CD4-positive, alpha-beta T cell (primary cell): ENCODE measurements around the gene GRHPR. TPM values are rescaled to one million over a fixed set of nuclear protein-coding genes. Genes with fewer than 3 reads are reported as not detected.

Experiments
- ATAC-seq: fragments of 200-7000 bp; cut with Tn5 transposase; one replicate; pipeline ENCODE4 v1.10.0; 2022; ENCODE audit warnings: mild to moderate bottlenecking; ENCODE audit not compliant: poor library complexity
- CTCF ChIA-PET: fragments of 350-600 bp; sonication (Branson Sonifier 250); formaldehyde crosslinking; loops from one replicate; lab custom pipeline; 2021; ENCODE audit warnings: antibody characterized with exemption, inconsistent platforms; lab: Charles Lee
- POLR2A ChIA-PET: fragments of 350-600 bp; sonication (Branson Sonifier 250); formaldehyde crosslinking; loops from one replicate; lab custom pipeline; 2021; ENCODE audit warnings: antibody characterized with exemption, inconsistent platforms; lab: Charles Lee
- DNase-seq, 14 experiments: peaks; one replicate each; pipeline ENCODE4 v3.0.0-alpha.2; 2013 to 2020; ENCODE audit warnings: mixed read lengths in 2 of 14
- H3K27ac ChIP-seq, 2 donors: one replicate each; pipeline versions ENCODE4 v1.5.1 to v1.7.0; 2013; ENCODE audit warnings: low read length in 2 of 2, low read depth in 1 of 2, mild to moderate bottlenecking in 1 of 2
- H3K27me3 ChIP-seq, 2 experiments: 1 replicate in 1 of 2; 2 replicates in 1 of 2; pipeline versions ENCODE4 v1.6.1 to v1.7.0; 2013; ENCODE audit warnings: low read length in 2 of 2, control low read depth in 1 of 2, mild to moderate bottlenecking in 1 of 2, moderate library complexity in 1 of 2; ENCODE audit not compliant: insufficient read depth in 2 of 2, control insufficient read depth in 1 of 2
- H3K36me3 ChIP-seq: one replicate; pipeline ENCODE4 v1.6.1; 2013; ENCODE audit warnings: low read length, control low read depth; ENCODE audit not compliant: insufficient read depth
- H3K4me1 ChIP-seq: one replicate; pipeline ENCODE4 v1.6.1; 2013; ENCODE audit warnings: low read length, control low read depth; ENCODE audit not compliant: insufficient read depth
- H3K4me3 ChIP-seq: one replicate; pipeline ENCODE4 v1.5.1; 2013; ENCODE audit warnings: mild to moderate bottlenecking, low read length, moderate library complexity
- H3K9me3 ChIP-seq, 2 experiments: 1 replicate in 1 of 2; 2 replicates in 1 of 2; pipeline versions ENCODE4 v1.6.1 to v1.7.0; 2013; ENCODE audit warnings: low read length in 2 of 2, mild to moderate bottlenecking in 2 of 2, control low read depth in 1 of 2, moderate library complexity in 1 of 2; ENCODE audit not compliant: control insufficient read depth in 1 of 2, insufficient read depth in 1 of 2
- H3K27ac Mint-ChIP-seq: one replicate; pipeline ENCODE4 v1.8.0; 2020; ENCODE audit warnings: mixed read lengths
- H3K27me3 Mint-ChIP-seq: one replicate; pipeline ENCODE4 v1.8.0; 2021; ENCODE audit warnings: mixed read lengths
- H3K36me3 Mint-ChIP-seq: one replicate; pipeline ENCODE4 v1.8.0; 2021; ENCODE audit warnings: low read depth, mixed read lengths
- H3K4me1 Mint-ChIP-seq: one replicate; pipeline ENCODE4 v1.8.0; 2021; ENCODE audit warnings: low read depth, mixed read lengths
- H3K4me3 Mint-ChIP-seq: one replicate; pipeline ENCODE4 v1.8.0; 2020; ENCODE audit warnings: mild to moderate bottlenecking, mixed read lengths
- H3K9me3 Mint-ChIP-seq: one replicate; pipeline ENCODE4 v1.8.0; 2020; ENCODE audit warnings: mixed read lengths
- intact Hi-C, 2 experiments: fragments of 100-400 bp; cut with DNase I in 1 of 2; cut with micrococcal nuclease in 1 of 2; formaldehyde crosslinking; loops; one replicate each; pipeline versions ENCODE4 v1.15.1 to v1.9.0; 2023 to 2025; cut with DNase I, micrococcal nuclease
- polyA plus RNA-seq, 2 donors: library from polyadenylated mRNA; unstranded; fragments of 120-200 nt; gene quantifications; one replicate each; pipeline ENCODE4 v1.2.1, GENCODE V29; 2013
- total RNA-seq, 174 experiments: library from RNA in 2 of 174; stranded (reverse) in 2 of 174; gene quantifications; one replicate each; pipeline ENCODE4 v1.2.3 and lab custom pipeline; 2021 to 2026
- TF ChIP-seq, protein P1 (sequence below): fragments of 200-600 bp; IDR thresholded peaks from one replicate; pipeline ENCODE4 v1.8.0; 2022; ENCODE audit warnings: antibody characterized with exemption, mild to moderate bottlenecking

The GRHPR gene
- total RNA-seq (10 to 100 TPM; 29.0 to 29.6 TPM), total RNA-seq (lab: John Stamatoyannopoulos, UW) (11.0 to 86.1 (median 40.2) reads per million in 172 experiments)
- 40.3 TPM for polyA plus RNA-seq (2013, experiment 1 of 2)
- 43.3 TPM for polyA plus RNA-seq (2013, experiment 2 of 2)

DNA sequence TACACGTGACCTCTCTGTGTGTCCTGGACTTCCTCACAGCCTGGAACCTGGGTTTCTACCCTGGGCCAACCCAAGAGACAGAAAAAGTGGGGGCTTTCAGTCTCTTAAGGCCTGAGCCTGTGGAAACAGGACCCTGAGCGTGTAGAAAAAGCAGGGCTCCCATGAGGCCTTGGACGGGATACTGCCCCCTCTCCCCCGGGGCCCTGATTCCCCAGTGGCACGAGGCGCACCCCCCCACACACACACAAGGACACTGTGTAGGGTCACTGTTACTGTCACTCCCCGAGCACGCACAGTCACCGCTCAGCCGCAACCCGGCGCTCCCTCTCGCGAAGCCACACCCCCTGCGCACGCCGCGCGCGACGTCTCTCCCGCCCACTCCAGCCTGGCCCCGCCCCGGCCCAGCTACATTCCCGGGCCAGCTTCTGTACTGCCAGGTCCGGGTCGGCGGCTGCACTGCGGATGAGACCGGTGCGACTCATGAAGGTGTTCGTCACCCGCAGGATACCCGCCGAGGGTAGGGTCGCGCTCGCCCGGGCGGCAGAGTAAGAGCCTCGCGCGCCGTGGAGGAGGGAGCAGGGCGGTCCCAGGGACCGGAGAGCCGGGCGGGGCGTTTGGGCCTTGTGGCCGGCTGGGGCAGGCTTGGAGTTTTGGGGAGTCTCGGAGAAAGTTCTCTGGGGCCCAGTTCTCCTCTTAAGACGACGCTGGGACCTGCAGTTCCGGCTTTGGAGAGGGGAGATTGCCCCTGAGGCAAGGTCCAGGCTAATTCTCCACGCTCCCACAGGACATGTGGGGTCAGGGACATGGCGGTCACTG lies at the start of gene GRHPR:
Gene GRHPR, plus strand, starts transcription at position 408 of the 816 bp plus-strand sequence. Its CDS starts 55 bp downstream, at position 463.
- Mint-ChIP-seq H3K27ac (peak within 1 kb of the TSS; percentile 90), H3K9me3 (no peaks in the 10 kb centered on the region), H3K36me3 (peaks cover 22% of the 10 kb centered on the region), H3K4me1 (peaks cover 28% of the 10 kb centered on the region), H3K4me3 (peak within 1 kb of the TSS; percentile 96), H3K27me3 (no peaks in the 10 kb centered on the region)
- peak within 1 kb of the TSS; percentile 86 for H3K4me3 ChIP-seq
- no peaks in the 10 kb centered on the region for H3K27me3 ChIP-seq
- intact Hi-C loops: loop anchor here (2.0 to 5.0 kb wide), 7 partner anchors 42 to 655 kb away; partner anchors contain the start of genes ZBTB5 (in 2 of the 2), EXOSC3 (in 1 of the 2), POLR1E (in 1 of the 2) and SHB (in 1 of the 2)
- CTCF ChIA-PET: no interaction called here
- POLR2A ChIA-PET: interaction anchor here (1.0 to 3.7 kb wide), 7 partner anchors 11 to 343 kb away, joined by 3 to 21 read pairs (median 3); partner anchors contain the start of genes POLR1E and ZBTB5
- H3K36me3 ChIP-seq: peaks cover 17% of the 10 kb centered on the region
- peak within 1 kb of the TSS; percentile 73 to 80 for H3K27ac ChIP-seq
- ATAC-seq (peak; percentile 99), DNase-seq (peak; percentile 80 to 95 (median 88))
- peaks cover 34% of the 10 kb centered on the region for H3K4me1 ChIP-seq
- no peaks in the 10 kb centered on the region for H3K9me3 ChIP-seq
- TF ChIP-seq, protein P1, sequence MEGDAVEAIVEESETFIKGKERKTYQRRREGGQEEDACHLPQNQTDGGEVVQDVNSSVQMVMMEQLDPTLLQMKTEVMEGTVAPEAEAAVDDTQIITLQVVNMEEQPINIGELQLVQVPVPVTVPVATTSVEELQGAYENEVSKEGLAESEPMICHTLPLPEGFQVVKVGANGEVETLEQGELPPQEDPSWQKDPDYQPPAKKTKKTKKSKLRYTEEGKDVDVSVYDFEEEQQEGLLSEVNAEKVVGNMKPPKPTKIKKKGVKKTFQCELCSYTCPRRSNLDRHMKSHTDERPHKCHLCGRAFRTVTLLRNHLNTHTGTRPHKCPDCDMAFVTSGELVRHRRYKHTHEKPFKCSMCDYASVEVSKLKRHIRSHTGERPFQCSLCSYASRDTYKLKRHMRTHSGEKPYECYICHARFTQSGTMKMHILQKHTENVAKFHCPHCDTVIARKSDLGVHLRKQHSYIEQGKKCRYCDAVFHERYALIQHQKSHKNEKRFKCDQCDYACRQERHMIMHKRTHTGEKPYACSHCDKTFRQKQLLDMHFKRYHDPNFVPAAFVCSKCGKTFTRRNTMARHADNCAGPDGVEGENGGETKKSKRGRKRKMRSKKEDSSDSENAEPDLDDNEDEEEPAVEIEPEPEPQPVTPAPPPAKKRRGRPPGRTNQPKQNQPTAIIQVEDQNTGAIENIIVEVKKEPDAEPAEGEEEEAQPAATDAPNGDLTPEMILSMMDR: no peak

- intact Hi-C loops: no loop called here
- no peak overlapping the region for H3K27ac Mint-ChIP-seq
- TF ChIP-seq, protein P1: no peak
- H3K27me3 Mint-ChIP-seq: peaks cover 27% of the 10 kb centered on the region
- H3K36me3 Mint-ChIP-seq: no peaks in the 10 kb centered on the region
- no peaks in the 10 kb centered on the region for H3K4me1 Mint-ChIP-seq
- DNase-seq (no peak), ATAC-seq (no peak)
- no peaks in the 10 kb centered on the region for H3K4me1 ChIP-seq
- H3K4me3 ChIP-seq: no peak overlapping the region
- POLR2A ChIA-PET: no interaction called here
- no peaks in the 10 kb centered on the region for H3K9me3 Mint-ChIP-seq
- no peaks in the 10 kb centered on the region for H3K36me3 ChIP-seq
- no peak overlapping the region for H3K27ac ChIP-seq
- no peak overlapping the region for H3K4me3 Mint-ChIP-seq
- CTCF ChIA-PET: no interaction called here
- peaks cover 0 to 3% of the 10 kb centered on the region in 2 experiments for H3K9me3 ChIP-seq
- H3K27me3 ChIP-seq: peaks cover 0 to 4% of the 10 kb centered on the region in 2 experiments
These were observed 49.7 kb upstream of the GRHPR start for GRCh38 chr9:37372839-37373238.

DNA sequence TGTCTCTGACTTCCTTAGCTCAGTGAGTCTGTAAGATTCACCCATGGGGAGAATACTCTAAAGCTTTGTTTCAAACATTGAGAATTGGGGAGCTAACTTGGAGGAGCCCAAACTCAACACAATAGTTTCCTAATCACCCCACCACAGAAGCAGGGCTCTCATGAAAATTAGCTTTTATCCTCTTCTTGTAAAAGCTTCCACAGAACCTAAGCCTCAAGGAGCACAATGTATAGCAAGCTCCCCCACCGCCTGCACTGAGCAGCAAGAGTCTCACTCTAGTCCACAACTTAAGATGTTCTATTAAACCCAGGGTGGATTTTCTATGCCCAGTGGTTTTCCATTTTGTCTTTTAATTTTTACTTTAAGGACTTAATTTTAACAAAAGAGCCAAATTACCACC lies 48.9 kb upstream of the GRHPR start:
- no peak overlapping the region for H3K4me3 Mint-ChIP-seq
- Histone ChIP-seq H3K4me3 (no peak overlapping the region), H3K27ac (no peak overlapping the region), H3K27me3 (peaks cover 0 to 8% of the 10 kb centered on the region in 2 experiments), H3K36me3 (no peaks in the 10 kb centered on the region), H3K9me3 (peaks cover 0 to 3% of the 10 kb centered on the region in 2 experiments), H3K4me1 (no peaks in the 10 kb centered on the region)
- H3K27ac Mint-ChIP-seq: no peak overlapping the region
- POLR2A ChIA-PET: no interaction called here
- no peaks in the 10 kb centered on the region for H3K36me3 Mint-ChIP-seq
- no peaks in the 10 kb centered on the region for H3K9me3 Mint-ChIP-seq
- intact Hi-C loops: no loop called here
- TF ChIP-seq, protein P1: no peak
- H3K4me1 Mint-ChIP-seq: no peaks in the 10 kb centered on the region
- DNase-seq: no peak
- peaks cover 27% of the 10 kb centered on the region for H3K27me3 Mint-ChIP-seq
- no peak for ATAC-seq
- CTCF ChIA-PET: no interaction called here
